Stomach (tissue), 4 donors: Measurements from ENCODE around the gene AP1B1.

Experiments used
- CTCF ChIP-seq, 7 experiments: fragments of 450-650 bp in 4 of 7; fragments of 200-600 bp in 3 of 7; sonication (generic) in 3 of 7; IDR thresholded peaks; one replicate each; pipeline ENCODE4 v1.5.1; 2016 to 2019; ENCODE audit warnings: antibody characterized with exemption in 7 of 7, control low read depth in 2 of 7, mild to moderate bottlenecking in 1 of 7
- EP300 ChIP-seq: sonication (generic); formaldehyde crosslinking; IDR thresholded peaks from one replicate; pipeline ENCODE4 v1.6.1; 2017; ENCODE audit warnings: antibody characterized with exemption

- no peak for TF ChIP-seq CTCF (IDR thresholded peaks at IDR 0.05)
- no peak for TF ChIP-seq EP300
These were observed 5.6 kb downstream of the AP1B1 start for GRCh38 chr22:29382580-29383302.
